ENCODE data around the gene RPL14. TPM values are rescaled to one million over a fixed set of nuclear protein-coding genes. Genes with fewer than 3 reads are reported as not detected.
A peak's percentile ranks its signal among the peaks of the same experiment; 100 is the strongest.

The RPL14 gene
- total and polyA plus RNA-seq, 2 of the 13 experiments (the other 11 are each of a cell fraction or from before 2014, with no cell fraction given) = 502 to 1,291 TPM

DNA sequence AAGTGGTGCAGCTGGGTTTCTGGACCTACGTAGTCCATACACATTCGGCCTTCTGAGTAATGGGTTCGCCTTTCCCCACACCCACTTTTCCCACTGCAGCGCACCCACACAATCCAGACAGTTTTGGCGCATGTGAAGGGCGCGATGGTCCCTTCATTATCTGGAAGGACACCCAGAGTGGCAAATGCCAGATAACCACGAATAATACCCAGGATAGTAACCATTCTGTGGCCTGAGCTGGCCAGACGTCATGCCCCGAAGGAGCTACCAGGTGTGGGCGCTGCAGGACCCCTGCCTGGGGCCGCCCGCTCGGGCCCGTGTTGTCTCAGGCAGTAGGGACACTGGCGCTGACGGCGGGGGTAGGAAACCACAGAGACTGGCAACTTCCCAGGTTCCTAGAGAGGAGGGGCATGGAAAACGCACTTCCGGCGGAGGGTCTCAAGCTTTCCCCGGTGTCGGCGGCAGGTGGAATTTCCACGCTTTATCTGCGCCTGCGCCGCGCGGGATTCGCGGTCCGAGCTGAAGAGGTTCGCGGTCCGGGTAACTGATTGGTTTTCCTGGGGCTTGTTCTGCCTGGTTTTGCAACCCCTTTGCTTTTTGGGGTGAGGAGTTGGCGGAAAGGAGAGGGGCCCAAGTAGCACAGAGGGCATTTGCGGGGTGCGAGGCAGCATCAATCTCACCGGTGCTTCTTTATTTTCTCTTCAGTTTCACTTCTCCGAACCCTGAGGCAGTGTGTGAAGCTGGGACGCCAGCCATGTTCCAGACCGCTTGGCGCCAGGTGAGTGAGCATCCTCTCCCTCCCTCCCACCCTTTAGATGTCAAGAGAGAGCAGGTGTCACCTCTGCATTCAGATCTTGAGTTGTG is 48.7 kb downstream of the RPL14 start, which contains the start of gene ZNF620 (continued):
- no peak for TF ChIP-seq ZSCAN21 (CRISPR knock-in tag; IDR thresholded peaks at IDR 0.05; ENCODE audit: borderline replicate concordance)
- TF ChIP-seq, protein P1, sequence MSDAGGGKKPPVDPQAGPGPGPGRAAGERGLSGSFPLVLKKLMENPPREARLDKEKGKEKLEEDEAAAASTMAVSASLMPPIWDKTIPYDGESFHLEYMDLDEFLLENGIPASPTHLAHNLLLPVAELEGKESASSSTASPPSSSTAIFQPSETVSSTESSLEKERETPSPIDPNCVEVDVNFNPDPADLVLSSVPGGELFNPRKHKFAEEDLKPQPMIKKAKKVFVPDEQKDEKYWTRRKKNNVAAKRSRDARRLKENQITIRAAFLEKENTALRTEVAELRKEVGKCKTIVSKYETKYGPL (CRISPR knock-in tag; IDR thresholded peaks at IDR 0.05) = no peak
- no peak for TF ChIP-seq ZNF468 (CRISPR knock-in tag; IDR thresholded peaks at IDR 0.05)
- TF ChIP-seq ZNF543 (CRISPR knock-in tag; IDR thresholded peaks at IDR 0.05) = peak; percentile 48
- TF ChIP-seq ZNF24 (IDR thresholded peaks at IDR 0.05) = no peak
- TF ChIP-seq, protein P2, sequence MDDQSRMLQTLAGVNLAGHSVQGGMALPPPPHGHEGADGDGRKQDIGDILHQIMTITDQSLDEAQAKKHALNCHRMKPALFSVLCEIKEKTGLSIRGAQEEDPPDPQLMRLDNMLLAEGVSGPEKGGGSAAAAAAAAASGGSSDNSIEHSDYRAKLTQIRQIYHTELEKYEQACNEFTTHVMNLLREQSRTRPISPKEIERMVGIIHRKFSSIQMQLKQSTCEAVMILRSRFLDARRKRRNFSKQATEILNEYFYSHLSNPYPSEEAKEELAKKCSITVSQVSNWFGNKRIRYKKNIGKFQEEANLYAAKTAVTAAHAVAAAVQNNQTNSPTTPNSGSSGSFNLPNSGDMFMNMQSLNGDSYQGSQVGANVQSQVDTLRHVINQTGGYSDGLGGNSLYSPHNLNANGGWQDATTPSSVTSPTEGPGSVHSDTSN (CRISPR knock-in tag; IDR thresholded peaks at IDR 0.05; ENCODE audit: borderline replicate concordance) = no peak
- TF ChIP-seq MZF1 (CRISPR knock-in tag; IDR thresholded peaks at IDR 0.05; ENCODE audit: borderline replicate concordance) = no peak
- TF ChIP-seq THAP11 (CRISPR knock-in tag; IDR thresholded peaks at IDR 0.05) = peak; percentile 91
- no peak for TF ChIP-seq ZNF180 (CRISPR knock-in tag; IDR thresholded peaks at IDR 0.05; ENCODE audit: borderline replicate concordance, low read depth)
- TF ChIP-seq ZNF232 (CRISPR knock-in tag; IDR thresholded peaks at IDR 0.05; ENCODE audit: borderline replicate concordance) = no peak
- no peak for TF ChIP-seq ZNF260 (CRISPR knock-in tag; IDR thresholded peaks at IDR 0.05; ENCODE audit: borderline replicate concordance, low read depth)
- TF ChIP-seq ZNF660 (CRISPR knock-in tag; IDR thresholded peaks at IDR 0.05; ENCODE audit: borderline replicate concordance, low read depth) = no peak; the same call in 1 of the 2 replicates
- TF ChIP-seq, protein P3, sequence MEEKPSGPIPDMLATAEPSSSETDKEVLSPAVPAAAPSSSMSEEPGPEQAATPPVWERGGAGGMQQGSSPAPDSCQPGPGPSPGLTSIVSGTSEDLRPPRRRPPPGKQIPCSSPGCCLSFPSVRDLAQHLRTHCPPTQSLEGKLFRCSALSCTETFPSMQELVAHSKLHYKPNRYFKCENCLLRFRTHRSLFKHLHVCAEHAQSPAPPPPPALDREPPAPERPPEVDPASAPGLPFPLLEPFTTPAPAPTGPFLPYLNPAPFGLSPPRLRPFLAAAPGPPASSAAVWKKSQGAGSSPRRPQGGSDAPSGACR (CRISPR knock-in tag; IDR thresholded peaks at IDR 0.05) = peak; percentile 51; the same call in 1 of the 2 replicates
- no peak for TF ChIP-seq ZNF549 (CRISPR knock-in tag; IDR thresholded peaks at IDR 0.05)
- no peak for TF ChIP-seq ZNF550 (CRISPR knock-in tag; IDR thresholded peaks at IDR 0.05; ENCODE audit: borderline replicate concordance)
- TF ChIP-seq, protein P4, sequence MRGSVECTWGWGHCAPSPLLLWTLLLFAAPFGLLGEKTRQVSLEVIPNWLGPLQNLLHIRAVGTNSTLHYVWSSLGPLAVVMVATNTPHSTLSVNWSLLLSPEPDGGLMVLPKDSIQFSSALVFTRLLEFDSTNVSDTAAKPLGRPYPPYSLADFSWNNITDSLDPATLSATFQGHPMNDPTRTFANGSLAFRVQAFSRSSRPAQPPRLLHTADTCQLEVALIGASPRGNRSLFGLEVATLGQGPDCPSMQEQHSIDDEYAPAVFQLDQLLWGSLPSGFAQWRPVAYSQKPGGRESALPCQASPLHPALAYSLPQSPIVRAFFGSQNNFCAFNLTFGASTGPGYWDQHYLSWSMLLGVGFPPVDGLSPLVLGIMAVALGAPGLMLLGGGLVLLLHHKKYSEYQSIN (CRISPR knock-in tag; IDR thresholded peaks at IDR 0.05; ENCODE audit: borderline replicate concordance) = no peak
- TF ChIP-seq, protein P5, sequence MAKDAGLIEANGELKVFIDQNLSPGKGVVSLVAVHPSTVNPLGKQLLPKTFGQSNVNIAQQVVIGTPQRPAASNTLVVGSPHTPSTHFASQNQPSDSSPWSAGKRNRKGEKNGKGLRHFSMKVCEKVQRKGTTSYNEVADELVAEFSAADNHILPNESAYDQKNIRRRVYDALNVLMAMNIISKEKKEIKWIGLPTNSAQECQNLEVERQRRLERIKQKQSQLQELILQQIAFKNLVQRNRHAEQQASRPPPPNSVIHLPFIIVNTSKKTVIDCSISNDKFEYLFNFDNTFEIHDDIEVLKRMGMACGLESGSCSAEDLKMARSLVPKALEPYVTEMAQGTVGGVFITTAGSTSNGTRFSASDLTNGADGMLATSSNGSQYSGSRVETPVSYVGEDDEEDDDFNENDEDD (CRISPR knock-in tag; IDR thresholded peaks at IDR 0.05; ENCODE audit: borderline replicate concordance) = peak; percentile 80
- peak; percentile 68; the same call in 1 of the 2 replicates for TF ChIP-seq RELA (CRISPR knock-in tag; IDR thresholded peaks at IDR 0.05)
- TF ChIP-seq ZBTB38 (CRISPR knock-in tag; IDR thresholded peaks at IDR 0.05) = peak; percentile 74
- TF ChIP-seq PHB2 (IDR thresholded peaks at IDR 0.05; ENCODE audit: partially characterized antibody) = no peak
- no peak for TF ChIP-seq ZNF775 (CRISPR knock-in tag; IDR thresholded peaks at IDR 0.05; ENCODE audit: borderline replicate concordance)
- no peak for TF ChIP-seq KDM1A (CRISPR knock-in tag; IDR thresholded peaks at IDR 0.05)
- TF ChIP-seq MAF1 (CRISPR knock-in tag; IDR thresholded peaks at IDR 0.05; ENCODE audit: borderline replicate concordance) = no peak
- TF ChIP-seq ZBTB8A (CRISPR knock-in tag; IDR thresholded peaks at IDR 0.05; ENCODE audit: borderline replicate concordance, low read depth) = no peak
- no peak for TF ChIP-seq CREB1 (IDR thresholded peaks at IDR 0.05)
- peak; percentile 88 for TF ChIP-seq CREB1 (CRISPR knock-in tag; IDR thresholded peaks at IDR 0.05)
